Measurements from ENCODE around the gene KLHL30.

KLHL30 gene

GRCh38 chr2:238151628-238152235 lies 13.3 kb downstream of the KLHL30 start:
- no peak for DNase-seq

DNA sequence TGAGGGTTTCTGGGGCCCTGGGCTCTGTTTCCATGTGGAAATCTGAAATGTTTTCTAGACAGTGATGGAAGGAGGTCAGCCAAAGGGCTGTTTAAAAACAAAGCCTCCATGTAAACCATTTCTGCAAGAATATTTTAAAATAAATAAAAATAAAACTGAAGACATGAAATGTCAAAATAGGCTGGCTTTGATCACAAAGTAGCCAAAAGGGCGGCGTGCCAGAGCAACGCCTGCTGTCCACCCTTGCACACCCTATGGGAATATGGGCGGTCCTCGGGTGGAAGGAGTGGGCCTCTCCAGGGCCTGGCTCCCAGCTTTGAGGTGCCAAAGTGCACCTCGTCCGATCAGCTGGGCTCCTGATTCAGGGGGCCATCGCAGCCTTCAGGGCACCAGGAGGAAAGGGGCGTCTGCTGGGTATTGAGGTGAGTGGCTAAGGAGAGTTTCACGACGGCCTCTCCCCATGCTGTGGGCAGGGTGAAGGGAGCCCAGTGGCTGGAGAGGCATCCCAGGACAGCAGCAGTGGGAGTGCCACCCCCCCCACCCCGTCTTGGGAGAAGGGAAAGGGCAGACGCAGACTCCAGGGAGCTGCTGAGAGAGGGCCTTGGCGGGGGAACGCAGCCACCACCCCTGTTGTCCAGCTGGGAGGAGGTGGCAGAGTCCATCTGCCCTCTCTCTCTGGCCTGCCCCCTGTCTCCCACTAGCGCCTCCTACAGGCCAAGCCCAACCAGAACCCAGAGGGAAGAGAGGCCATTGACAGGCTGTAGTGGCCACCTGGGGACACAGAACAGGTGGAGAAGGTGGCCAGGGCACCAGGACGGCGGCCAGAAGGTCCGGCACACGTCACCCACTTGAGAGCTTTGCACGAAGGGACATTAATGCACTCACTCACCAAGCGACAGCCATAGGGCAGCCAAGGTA lies 14.6 kb downstream of the KLHL30 start:
- no peak for DNase-seq

GRCh38 chr2:238154570-238154969 lies 16.1 kb downstream of the KLHL30 start:
- no peak for DNase-seq

DNA sequence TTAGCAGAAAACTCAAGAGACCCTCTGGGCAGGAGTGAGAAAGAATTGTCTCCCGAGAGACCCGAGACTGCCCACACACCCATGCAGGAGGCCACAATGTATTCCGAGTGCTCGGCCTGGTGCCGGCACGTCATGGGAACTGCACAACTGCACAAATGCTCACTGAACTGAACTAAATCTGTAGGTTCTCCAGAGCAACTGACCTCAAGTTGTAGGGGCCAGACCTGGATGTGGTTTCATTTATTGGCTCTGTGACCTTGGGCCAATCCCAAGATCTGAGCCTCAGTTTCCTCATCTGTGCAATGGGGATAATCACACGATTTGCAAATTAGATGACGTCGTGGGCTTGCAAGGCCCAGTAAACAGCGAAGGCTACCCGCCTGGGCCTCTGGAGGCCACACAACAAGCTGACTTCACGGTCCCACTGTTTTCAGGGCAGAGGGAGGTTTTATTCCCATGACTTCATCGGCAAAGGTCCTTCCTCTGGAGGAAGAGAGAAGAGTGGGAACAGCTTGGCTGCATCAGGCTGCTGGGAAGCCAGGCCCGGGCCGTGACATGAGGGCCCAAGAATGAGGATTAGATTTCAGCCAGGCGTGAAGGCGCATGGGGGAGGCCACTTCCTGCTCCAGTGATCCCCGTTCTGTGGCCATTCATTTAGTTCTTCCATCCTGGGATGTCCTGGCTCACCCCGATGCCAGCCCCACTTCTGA lies 16.7 kb downstream of the KLHL30 start:
- no peak for DNase-seq

DNA sequence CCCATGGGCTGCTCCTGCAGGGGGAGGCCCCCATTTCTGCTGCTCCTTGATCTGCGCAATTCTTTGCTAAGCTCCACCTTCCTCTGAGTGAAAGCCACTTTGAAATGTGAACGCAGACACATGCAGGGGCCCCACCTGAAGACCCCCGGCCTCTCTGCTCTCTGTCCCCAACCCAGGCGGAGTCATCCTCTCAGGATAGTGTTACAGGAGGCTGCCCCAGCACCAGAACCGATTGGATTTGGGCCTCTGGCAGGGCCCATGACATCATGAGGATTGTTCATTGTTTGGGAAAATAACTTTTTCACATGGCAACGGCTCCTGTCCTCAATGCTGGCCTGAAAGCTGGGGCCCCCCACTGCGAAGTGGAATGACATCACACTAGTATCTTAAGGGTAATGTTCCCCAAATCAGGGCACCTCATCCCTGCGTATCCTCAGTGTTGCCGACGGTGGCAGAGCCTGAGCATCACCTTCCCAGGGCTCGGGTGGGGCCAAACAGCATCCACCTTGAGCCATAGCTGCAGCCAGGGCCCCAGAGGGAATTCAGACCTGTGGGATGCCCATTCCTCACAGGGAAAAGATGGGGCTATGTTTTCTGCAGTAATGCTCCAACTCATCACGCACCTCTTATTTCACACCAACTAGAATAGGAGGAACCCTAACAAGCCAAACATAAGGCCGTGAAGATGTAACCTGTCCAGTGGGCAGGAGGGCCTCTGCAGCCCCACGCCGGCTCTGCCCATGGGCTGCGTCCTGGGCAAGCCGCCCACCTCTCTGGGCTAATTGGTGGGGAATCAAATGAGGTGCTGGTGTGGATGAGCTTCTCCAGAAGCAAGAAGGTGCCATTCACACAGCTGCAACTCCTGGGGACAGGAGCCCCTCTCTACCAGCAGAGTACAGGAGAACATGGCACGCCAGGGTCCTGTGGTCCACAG lies 17.6 kb downstream of the KLHL30 start:
- DNase-seq, result no peak

- DNase-seq, result no peak
Measured at GRCh38 chr2:238157506-238158017, 19.1 kb downstream of the KLHL30 start.

DNA sequence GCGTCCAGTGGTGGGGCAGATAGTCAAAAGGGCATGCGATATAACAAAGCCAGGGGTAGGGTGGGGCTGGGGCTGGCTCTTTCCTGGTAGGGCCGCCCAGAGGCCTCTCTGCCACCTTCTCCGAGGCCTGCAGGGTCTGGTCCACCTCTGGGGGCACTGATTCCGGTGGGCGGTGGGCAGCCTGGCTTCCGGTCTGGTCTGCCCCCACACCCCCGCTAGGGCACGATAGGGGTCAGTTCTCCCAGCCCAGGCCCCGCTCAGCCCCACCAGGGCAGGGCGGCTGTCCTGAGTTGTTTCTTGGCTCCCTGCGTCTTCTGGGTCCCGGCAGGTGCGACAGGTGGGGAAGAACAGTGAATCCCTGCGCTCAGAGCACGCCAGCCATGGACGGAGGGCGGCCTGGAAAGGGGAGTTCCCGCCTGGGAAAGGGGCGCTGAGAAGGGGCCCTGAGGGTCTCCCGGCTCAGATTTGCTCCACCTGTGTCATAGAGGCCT lies 19.6 kb downstream of the KLHL30 start:
- DNase-seq, result no peak

- peak; percentile 26 for DNase-seq
Measured at GRCh38 chr2:238158509-238159070, 20.1 kb downstream of the KLHL30 start, which contains the start of gene ERFE. Gene ERFE, plus strand, starts transcription at chr2:238158970. Its CDS starts 38 bp downstream, at chr2:238159008.

- DNase-seq, result no peak
Measured at GRCh38 chr2:238159071-238159539, 20.6 kb downstream of the KLHL30 start.

DNA sequence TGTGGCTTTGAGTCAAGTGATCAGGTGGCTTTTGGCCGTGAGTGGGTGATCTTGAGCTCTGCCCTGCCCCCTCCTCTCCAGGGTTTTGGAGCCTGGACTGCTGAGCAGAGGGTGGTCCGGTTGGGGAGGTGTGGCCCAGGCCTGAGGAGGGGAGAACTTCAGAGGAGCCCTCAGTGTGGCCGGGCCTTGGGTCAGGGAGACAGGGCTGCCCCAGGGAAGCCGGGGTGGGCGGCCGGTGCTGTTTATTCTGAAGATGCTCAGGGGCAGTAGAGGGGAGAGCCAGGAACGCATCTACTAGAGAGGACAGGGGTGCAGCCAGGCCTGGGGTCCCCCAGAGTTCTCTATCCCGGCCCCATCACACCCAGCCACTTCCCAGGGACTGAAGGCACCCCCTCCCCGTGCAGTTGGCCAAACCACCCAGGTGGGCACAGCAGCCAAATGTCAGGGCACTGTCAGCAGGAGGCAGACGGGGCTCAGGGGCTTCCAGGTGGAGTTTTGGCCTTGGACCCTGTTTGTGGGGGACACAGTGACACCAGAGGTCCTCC lies 21.3 kb downstream of the KLHL30 start:
- DNase-seq, result no peak

DNA sequence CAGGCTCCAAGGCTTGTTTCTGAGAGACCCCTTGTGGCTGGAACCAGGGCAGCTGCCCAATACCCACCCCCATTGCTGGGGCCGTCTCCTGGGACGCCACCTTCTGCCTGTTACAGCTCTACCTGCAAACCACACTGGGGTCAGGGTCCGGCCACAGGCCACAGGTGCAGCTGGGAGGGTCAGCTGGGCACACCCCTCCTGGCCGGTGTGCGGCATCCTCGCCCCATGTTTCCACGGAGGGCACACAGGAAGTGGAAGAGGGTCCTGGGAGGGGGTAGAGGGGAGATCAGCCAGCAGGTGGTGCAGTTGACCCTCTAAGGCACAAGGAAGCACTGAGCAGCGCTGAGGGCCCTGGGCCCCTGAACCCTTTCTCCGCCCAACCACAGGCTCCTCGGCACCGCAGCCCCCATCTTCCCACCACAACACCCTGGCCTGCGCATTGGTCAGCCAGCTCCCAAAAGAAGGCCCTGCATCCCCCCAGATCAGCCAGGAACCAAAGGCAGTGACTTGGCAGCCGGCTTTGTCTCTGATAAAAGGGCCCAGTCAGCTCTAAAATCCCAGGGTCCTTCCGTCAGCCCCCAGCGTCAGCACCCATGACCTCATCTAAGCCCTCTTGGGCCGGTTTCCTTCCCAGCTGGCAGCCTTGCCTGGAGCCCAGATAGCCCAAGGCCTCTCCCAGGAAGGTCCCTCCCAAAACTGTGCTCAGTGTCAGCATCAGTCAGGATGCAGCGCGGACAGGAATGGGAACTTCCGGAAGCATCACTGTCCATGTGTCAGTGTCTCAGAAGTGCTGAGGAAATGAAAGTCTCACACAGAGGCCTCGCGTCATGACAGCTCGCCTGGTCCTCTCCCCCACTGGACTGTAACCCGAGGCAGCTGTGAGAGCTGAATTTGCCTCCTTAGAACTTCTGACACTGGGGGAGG lies 22.0 kb downstream of the KLHL30 start:
- DNase-seq, result no peak

DNA sequence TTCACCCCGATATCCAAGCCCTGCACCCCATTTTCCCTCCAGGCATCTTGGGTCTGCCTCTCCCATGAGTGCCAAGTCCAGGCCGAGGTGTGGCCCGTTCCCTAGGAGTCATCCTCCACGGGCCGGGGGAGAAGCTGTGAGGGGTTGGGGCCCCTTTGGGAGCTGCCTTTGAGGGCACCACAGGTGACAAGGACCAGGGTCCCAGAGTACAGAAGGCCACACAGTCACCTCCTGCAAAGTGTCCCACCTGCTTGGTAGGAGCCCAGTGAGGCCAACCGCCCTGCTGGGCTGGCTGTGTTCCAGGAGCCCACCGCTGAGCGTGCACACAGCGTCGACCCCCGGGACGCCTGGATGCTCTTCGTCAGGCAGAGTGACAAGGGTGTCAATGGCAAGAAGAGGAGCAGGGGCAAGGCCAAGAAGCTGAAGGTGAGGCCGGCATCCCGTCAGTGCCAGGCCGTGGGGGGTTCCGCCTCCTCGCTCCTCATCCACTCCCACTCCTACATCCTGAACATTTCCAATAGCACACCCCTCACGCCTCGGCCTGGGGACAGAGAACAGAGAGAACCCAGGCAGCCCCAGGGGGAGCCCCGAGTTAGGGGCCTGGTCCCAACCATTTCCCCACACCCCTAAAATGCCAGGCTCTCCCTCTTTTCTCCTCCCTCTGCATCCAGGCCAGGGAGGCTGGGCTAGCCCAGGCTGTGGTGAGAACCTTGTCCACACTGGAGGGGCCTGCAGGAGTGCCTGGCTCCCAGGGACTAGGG lies 23.0 kb downstream of the KLHL30 start:
- no peak for DNase-seq

DNA sequence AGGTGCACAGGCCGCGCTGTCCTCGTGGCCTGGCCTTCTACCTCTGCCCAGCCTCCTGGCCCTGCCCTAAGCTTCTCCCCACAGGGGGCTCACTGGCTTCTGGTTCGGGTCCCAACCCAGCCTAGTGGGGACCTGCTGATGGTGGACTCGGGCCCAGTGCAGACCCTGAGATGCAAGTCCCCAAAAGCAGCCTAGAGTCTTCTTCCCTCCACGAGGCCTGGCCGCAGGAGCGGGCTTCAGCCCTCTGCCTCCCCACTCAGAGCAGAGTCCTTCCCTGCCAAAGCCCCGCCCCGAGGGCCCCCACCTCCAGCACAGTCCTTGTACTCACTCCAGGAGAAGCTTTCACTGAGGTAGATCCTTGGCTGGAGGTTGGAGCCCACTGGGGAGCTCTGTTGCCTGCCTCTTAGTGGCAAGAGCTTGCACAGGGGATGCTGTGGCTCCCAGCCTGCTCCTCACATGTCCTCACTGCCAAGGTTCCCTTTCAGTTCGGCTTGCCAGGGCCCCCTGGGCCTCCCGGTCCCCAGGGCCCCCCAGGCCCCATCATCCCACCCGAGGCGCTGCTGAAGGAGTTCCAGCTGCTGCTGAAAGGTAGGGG lies 23.9 kb downstream of the KLHL30 start:
- no peak for DNase-seq

DNA sequence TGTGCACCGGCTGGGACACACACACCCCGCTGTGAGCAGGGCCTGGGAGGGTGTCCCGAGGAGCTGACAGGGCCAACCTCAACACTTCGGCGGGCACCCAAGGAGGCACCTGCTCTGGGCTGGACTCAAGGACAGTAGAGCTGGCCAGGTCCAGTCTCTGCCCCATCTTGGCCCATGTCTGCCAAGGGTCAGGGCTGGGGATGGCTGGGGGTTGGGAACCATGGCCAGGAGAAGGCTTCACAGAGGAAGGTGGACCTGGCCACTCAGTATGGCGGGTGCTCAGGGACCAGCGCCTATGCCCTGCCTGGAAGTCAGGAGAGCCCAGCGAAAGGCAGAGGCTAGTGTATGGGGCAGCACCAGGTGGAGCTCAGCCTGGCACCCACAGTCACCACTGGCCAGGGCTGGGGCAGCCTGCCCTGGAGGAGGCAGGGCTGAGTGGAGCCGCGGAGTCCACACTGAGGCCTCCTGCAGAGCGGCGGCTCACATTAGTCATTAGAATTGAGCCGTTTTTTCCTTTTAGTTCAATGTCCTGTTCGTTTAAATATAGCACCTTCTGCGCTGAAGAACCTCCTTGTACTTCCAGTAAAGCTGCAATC lies 24.5 kb downstream of the KLHL30 start:
- no peak for DNase-seq

GRCh38 chr2:238163481-238164198 lies 25.2 kb downstream of the KLHL30 start:
- DNase-seq, result no peak

- DNase-seq, result no peak
Measured at GRCh38 chr2:238164906-238165287, 26.4 kb downstream of the KLHL30 start.

DNA sequence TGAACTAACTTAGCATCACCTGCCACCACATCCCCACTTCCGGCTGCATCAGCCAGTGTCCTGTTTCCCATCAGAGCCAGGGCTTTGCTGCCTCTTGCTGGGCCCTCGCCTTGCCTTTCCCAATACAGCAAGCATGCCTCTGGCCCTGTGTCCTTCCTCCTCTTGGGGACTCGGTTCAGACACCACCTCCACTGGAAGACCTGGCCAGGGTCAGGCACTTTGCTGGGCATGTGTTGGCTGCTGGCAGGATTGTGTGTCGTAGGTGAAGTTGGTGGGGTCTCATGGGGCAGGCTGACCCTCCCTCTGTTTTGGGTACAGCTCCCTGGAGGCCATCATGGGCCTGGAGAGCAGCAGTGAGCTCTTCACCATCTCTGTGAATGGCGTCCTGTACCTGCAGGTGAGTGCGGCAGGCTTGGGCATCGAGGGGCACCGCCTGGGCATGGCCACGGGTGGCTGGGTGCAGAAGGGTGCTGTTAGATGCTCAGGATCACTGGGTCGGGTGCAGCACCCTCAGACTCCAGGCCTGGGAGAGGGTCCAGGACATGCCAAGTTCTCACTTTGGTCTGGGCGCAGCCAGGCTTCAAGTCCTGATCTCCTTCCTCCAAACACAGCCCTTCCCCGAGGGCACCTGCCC lies 26.9 kb downstream of the KLHL30 start:
- no peak for DNase-seq

Measured in NCI-H2171 (cell line).